PC-3 (cell line): ENCODE results near the gene GNB1. TPM values are rescaled to one million over a fixed set of nuclear protein-coding genes. Genes with fewer than 3 reads are reported as not detected.
A peak's percentile ranks its signal among the peaks of the same experiment; 100 is the strongest.

Source experiments
- ATAC-seq: fragments of 200-7000 bp; cut with Tn5 transposase; 2 replicates; pipeline ENCODE4 v1.9.1; 2020; ENCODE audit warnings: mild to moderate bottlenecking, moderate library complexity
- BruUV-seq: library from RNA; stranded (reverse); fragments of 400-500 nt; replicated peaks from 2 replicates; lab custom pipeline; 2021; lab: Mats Ljungman, UMichigan
- CTCF ChIA-PET: fragments of 300-600 bp; sonication (Branson Sonifier 250); formaldehyde crosslinking; loops from one replicate; lab custom pipeline; 2022; ENCODE audit warnings: antibody characterized with exemption; lab: Charles Lee
- POLR2A ChIA-PET: fragments of 300-600 bp; sonication (Branson Sonifier 250); formaldehyde crosslinking; loops from one replicate; lab custom pipeline; 2022; ENCODE audit warnings: antibody characterized with exemption; ENCODE audit not compliant: unreplicated experiment; lab: Charles Lee
- DNase-seq: peaks from one replicate; pipeline ENCODE4 v3.0.0-alpha.2; 2015
- H2AFZ ChIP-seq: fragments of 300-600 bp; sonication (generic); 2 replicates; pipeline ENCODE4 v1.6.0; 2016; ENCODE audit warnings: antibody characterized with exemption, low read length
- H3F3A ChIP-seq: fragments of 300-600 bp; sonication (generic); one replicate; pipeline ENCODE4 v1.6.0; 2017; ENCODE audit warnings: antibody characterized with exemption, low read length, control low read depth, mild to moderate bottlenecking; ENCODE audit not compliant: unreplicated experiment
- H3K27ac ChIP-seq: fragments of 300-600 bp; sonication (generic); 2 replicates; pipeline ENCODE4 v1.5.1; 2016; ENCODE audit warnings: mild to moderate bottlenecking, low read length
- H3K27me3 ChIP-seq: fragments of 300-600 bp; sonication (generic); 2 replicates; pipeline ENCODE4 v1.6.1; 2016; ENCODE audit warnings: low read length, mixed read lengths
- H3K36me3 ChIP-seq: fragments of 300-600 bp; sonication (generic); 2 replicates; pipeline ENCODE4 v1.6.1; 2016; ENCODE audit warnings: low read depth, mixed run types, low read length, mixed read lengths
- H3K4me1 ChIP-seq: fragments of 300-600 bp; sonication (generic); 2 replicates; pipeline ENCODE4 v1.5.1; 2016; ENCODE audit warnings: low read length; ENCODE audit not compliant: insufficient read depth
- H3K4me2 ChIP-seq: fragments of 300-600 bp; sonication (generic); 2 replicates; pipeline ENCODE4 v1.6.0; 2016; ENCODE audit warnings: low read length
- H3K4me3 ChIP-seq: fragments of 300-600 bp; sonication (generic); 2 replicates; pipeline ENCODE4 v1.5.1; 2016; ENCODE audit warnings: mild to moderate bottlenecking, low read length, mixed read lengths
- H3K79me2 ChIP-seq: fragments of 300-600 bp; sonication (generic); 2 replicates; pipeline ENCODE4 v1.6.1; 2017; ENCODE audit warnings: low read length, mixed read lengths
- H3K9ac ChIP-seq: fragments of 300-600 bp; sonication (generic); 2 replicates; pipeline ENCODE4 v1.6.0; 2016; ENCODE audit warnings: mild to moderate bottlenecking, low read length
- H3K9me2 ChIP-seq: fragments of 300-600 bp; sonication (generic); replicated peaks from 2 replicates; pipeline ENCODE4 v1.6.1; 2016; ENCODE audit warnings: mixed run types, low read length, mixed read lengths
- H3K9me3 ChIP-seq: fragments of 300-600 bp; sonication (generic); 2 replicates; pipeline ENCODE4 v1.6.1; 2016; ENCODE audit warnings: low read length, mixed read lengths
- H4K20me1 ChIP-seq: fragments of 300-600 bp; sonication (generic); 2 replicates; pipeline ENCODE4 v1.6.1; 2016; ENCODE audit warnings: low read length, mixed read lengths
- EZH2 ChIP-seq: fragments of 300-600 bp; sonication (generic); IDR thresholded peaks from one replicate; pipeline ENCODE4 v1.6.1; 2017; ENCODE audit warnings: antibody characterized with exemption, mild to moderate bottlenecking, low read length; ENCODE audit not compliant: unreplicated experiment
- EZH2phosphoT487 ChIP-seq: fragments of 300-600 bp; sonication (generic); IDR thresholded peaks from 2 replicates; pipeline ENCODE4 v1.6.1; 2018; ENCODE audit warnings: mild to moderate bottlenecking, antibody characterized with exemption, low read length, borderline replicate concordance
- intact Hi-C: fragments of 100-400 bp; cut with micrococcal nuclease; formaldehyde crosslinking; loops from 2 replicates; pipeline ENCODE4 v1.9.0; 2023
- total RNA-seq: library from RNA; depleted of rRNA; stranded (reverse); fragments of >200 nt; gene quantifications from 2 replicates; pipeline ENCODE4 v1.2.3, GENCODE V29; 2014
- TF ChIP-seq, protein P1 (sequence below): fragments of 300-600 bp; sonication (generic); conservative IDR thresholded peaks from 2 replicates; pipeline ENCODE4 v1.5.1; 2017; ENCODE audit warnings: antibody characterized with exemption, low read depth, mild to moderate bottlenecking, low read length

Gene GNB1
- total RNA-seq, 1 experiment from 2014 or later, result 125 TPM

DNA sequence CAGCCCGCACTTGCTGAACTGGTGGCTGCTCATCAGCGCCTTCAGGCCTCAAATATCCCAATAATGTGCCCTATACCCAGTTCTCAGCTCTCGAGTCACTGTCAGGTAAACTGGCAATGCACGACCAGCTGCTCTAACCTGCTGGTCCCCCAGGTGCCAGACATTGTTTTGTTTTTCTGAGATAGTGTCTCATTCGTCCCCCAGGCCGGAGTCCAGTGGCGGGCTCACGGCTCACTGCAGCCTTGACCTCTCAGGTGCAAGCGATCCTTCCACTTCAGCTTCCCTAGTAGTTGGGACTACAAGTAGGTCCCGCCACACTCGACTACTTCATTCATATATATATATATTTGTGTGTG lies 111.6 kb downstream of the GNB1 start:
- H3K36me3 ChIP-seq, result peaks cover 5% of the 10 kb centered on the region; the same call in 1 of the 2 replicates
- H3K27ac ChIP-seq, result peak overlapping the region; percentile 78
- no peaks in the 10 kb centered on the region for H3K9me2 ChIP-seq
- POLR2A ChIA-PET, result interaction anchor here (0.7 kb wide), 1 partner anchor 80 kb away, joined by 3 read pairs; no protein-coding TSS in a partner anchor
- peak overlapping the region; percentile 98 for H3K9ac ChIP-seq
- H3F3A ChIP-seq, result peaks cover 3% of the 10 kb centered on the region
- H3K79me2 ChIP-seq, result peaks cover 38% of the 10 kb centered on the region
- H2AFZ ChIP-seq, result peak overlapping the region; percentile 72
- peaks cover 22% of the 10 kb centered on the region for H4K20me1 ChIP-seq
- DNase-seq (peak; percentile 26), ATAC-seq (no peak)
- peak overlapping the region; percentile 94 for H3K4me2 ChIP-seq
- CTCF ChIA-PET, result interaction anchor here (0.6 to 1.0 kb wide), 2 partner anchors 10 to 127 kb away, joined by 3 to 4 read pairs; no protein-coding TSS in a partner anchor
- peaks cover 49% of the 10 kb centered on the region for H3K4me1 ChIP-seq
- peak overlapping the region; percentile 73 for H3K4me3 ChIP-seq
- BruUV-seq, result no TSS peak
- no peak for TF ChIP-seq EZH2phosphoT487
- TF ChIP-seq, protein P1, sequence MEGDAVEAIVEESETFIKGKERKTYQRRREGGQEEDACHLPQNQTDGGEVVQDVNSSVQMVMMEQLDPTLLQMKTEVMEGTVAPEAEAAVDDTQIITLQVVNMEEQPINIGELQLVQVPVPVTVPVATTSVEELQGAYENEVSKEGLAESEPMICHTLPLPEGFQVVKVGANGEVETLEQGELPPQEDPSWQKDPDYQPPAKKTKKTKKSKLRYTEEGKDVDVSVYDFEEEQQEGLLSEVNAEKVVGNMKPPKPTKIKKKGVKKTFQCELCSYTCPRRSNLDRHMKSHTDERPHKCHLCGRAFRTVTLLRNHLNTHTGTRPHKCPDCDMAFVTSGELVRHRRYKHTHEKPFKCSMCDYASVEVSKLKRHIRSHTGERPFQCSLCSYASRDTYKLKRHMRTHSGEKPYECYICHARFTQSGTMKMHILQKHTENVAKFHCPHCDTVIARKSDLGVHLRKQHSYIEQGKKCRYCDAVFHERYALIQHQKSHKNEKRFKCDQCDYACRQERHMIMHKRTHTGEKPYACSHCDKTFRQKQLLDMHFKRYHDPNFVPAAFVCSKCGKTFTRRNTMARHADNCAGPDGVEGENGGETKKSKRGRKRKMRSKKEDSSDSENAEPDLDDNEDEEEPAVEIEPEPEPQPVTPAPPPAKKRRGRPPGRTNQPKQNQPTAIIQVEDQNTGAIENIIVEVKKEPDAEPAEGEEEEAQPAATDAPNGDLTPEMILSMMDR, result no peak
- TF ChIP-seq EZH2, result no peak
- intact Hi-C loops, result no loop called here
- no peaks in the 10 kb centered on the region for H3K27me3 ChIP-seq
- no peaks in the 10 kb centered on the region for H3K9me3 ChIP-seq

DNA sequence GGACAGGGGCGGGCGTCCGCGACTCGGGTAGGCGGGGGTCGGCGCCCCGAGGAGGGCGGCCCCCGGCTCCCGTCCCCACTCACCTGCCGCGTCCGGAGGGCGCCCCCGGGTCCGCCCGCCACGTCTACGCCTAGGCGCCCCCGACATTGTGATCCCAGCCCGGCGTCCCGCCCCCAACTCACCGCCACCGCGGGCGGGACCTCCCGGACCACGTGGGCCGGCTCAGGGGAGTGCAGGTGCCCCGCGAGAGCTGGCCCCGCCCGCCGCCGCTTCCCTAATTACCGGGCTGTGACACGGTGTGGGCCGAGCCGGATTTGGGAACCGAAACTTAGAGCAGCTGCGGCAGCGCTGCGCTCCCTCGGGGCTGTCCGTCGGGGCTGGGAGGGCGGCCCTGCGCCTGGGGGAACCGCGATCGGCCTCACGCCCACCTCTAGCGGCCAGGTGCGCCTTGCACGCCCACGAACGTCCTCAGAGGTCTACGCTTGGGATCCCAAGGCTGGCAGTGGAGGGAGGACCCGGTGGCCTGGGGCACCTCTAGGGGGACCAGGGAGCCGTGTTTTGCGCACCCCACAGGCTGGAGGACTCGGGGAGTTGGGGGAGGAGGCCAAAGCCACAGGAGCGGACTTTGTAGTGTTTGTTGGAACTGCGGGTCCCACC lies 112.1 kb downstream of the GNB1 start:
- CTCF ChIA-PET, result interaction anchor here (0.6 to 1.0 kb wide), 2 partner anchors 10 to 127 kb away, joined by 3 to 4 read pairs; no protein-coding TSS in a partner anchor
- H4K20me1 ChIP-seq, result peaks cover 22% of the 10 kb centered on the region
- peaks cover 44% of the 10 kb centered on the region for H3K79me2 ChIP-seq
- H3K9ac ChIP-seq, result peak overlapping the region; percentile 98
- peak overlapping the region; percentile 72 for H2AFZ ChIP-seq
- H3K4me1 ChIP-seq, result peaks cover 49% of the 10 kb centered on the region
- DNase-seq (peak; percentile 90), ATAC-seq (peak; percentile 50)
- H3K27me3 ChIP-seq, result no peaks in the 10 kb centered on the region
- H3K36me3 ChIP-seq, result peaks cover 5% of the 10 kb centered on the region; the same call in 1 of the 2 replicates
- peak overlapping the region; percentile 73 for H3K4me3 ChIP-seq
- POLR2A ChIA-PET, result interaction anchor here (0.7 kb wide), 1 partner anchor 80 kb away, joined by 3 read pairs; no protein-coding TSS in a partner anchor
- no peak for TF ChIP-seq EZH2phosphoT487
- TF ChIP-seq, protein P1, result peak; percentile 58
- no peak for TF ChIP-seq EZH2
- peaks cover 3% of the 10 kb centered on the region for H3F3A ChIP-seq
- no peaks in the 10 kb centered on the region for H3K9me3 ChIP-seq
- peak overlapping the region; percentile 94 for H3K4me2 ChIP-seq
- intact Hi-C loops, result no loop called here
- no peaks in the 10 kb centered on the region for H3K9me2 ChIP-seq
- H3K27ac ChIP-seq, result peak overlapping the region; percentile 78
- BruUV-seq, result TSS peak; percentile 76
